Pons (tissue), 1 donor: ENCODE measurements around the gene TMEM132A.
"Not testable (repeated sequence)": the region's sequence is repeated elsewhere in the genome, so short reads cannot be mapped to it uniquely, and the experiment has no call there.

Experiments used
- DNase-seq: peaks from one replicate; pipeline ENCODE4 v3.0.0-alpha.2; 2016; ENCODE audit warnings: low spot score

TMEM132A gene

GRCh38 chr11:60906132-60906972 is 17.9 kb upstream of the TMEM132A start, which contains the start of gene PRPF19:
Gene PRPF19, minus strand, starts transcription at chr11:60906585. Its CDS starts 203 bp downstream, at chr11:60906382.
- DNase-seq: peak; percentile 98

- DNase-seq: no peak
Measured at GRCh38 chr11:60908803-60909202, 15.5 kb upstream of the TMEM132A start.

- DNase-seq: not testable (repeated sequence)
Measured at GRCh38 chr11:60909680-60910280, 14.5 kb upstream of the TMEM132A start.

GRCh38 chr11:60910281-60910687 is 14.0 kb upstream of the TMEM132A start:
- DNase-seq: peak; percentile 77

GRCh38 chr11:60910711-60911380 is 13.4 kb upstream of the TMEM132A start:
- no peak for DNase-seq

GRCh38 chr11:60912223-60912850 is 11.9 kb upstream of the TMEM132A start:
- no peak for DNase-seq

- no peak for DNase-seq
Measured at GRCh38 chr11:60912851-60913528, 11.3 kb upstream of the TMEM132A start.

- peak; percentile 97 for DNase-seq
Measured at GRCh38 chr11:60913793-60914632, 10.2 kb upstream of the TMEM132A start, which contains the start of gene TMEM109. Gene TMEM109, plus strand, starts transcription at chr11:60914158. Its CDS starts 5,536 bp downstream, at chr11:60919694.

- peak; percentile 31 for DNase-seq
Measured at GRCh38 chr11:60914633-60915247, 9.5 kb upstream of the TMEM132A start.

GRCh38 chr11:60915248-60915914 is 8.9 kb upstream of the TMEM132A start:
- DNase-seq: peak; percentile 49

GRCh38 chr11:60916669-60917206 is 7.5 kb upstream of the TMEM132A start:
- DNase-seq: no peak

GRCh38 chr11:60917267-60917666 is 7.0 kb upstream of the TMEM132A start:
- DNase-seq: no peak

- DNase-seq: no peak
Measured at GRCh38 chr11:60918251-60918938, 5.9 kb upstream of the TMEM132A start.

- DNase-seq: no peak
Measured at GRCh38 chr11:60918939-60919265, 5.4 kb upstream of the TMEM132A start.

- no peak for DNase-seq
Measured at GRCh38 chr11:60919320-60919719, 4.9 kb upstream of the TMEM132A start.

- peak; percentile 39 for DNase-seq
Measured at GRCh38 chr11:60919956-60920355, 4.3 kb upstream of the TMEM132A start.

GRCh38 chr11:60921259-60921658 is 3.0 kb upstream of the TMEM132A start:
- DNase-seq: no peak

GRCh38 chr11:60921777-60922335 is 2.4 kb upstream of the TMEM132A start:
- DNase-seq: no peak

- no peak for DNase-seq
Measured at GRCh38 chr11:60922906-60923305, 1.4 kb upstream of the TMEM132A start.
